Renal pelvis (tissue), 12 donors: Measurements from ENCODE around the gene INSL4. TPM values are rescaled to one million over a fixed set of nuclear protein-coding genes. Genes with fewer than 3 reads are reported as not detected.

Experiments used
- DNase-seq: peaks from one replicate; pipeline ENCODE4 v3.0.0-alpha.2; 2013
- long read RNA-seq, 16 experiments: transcript quantifications; one replicate each; lab custom pipeline, GENCODE V29; 2026
- polyA plus RNA-seq, 3 donors: library from polyadenylated mRNA; unstranded; fragments of 120-200 nt; gene quantifications; one replicate each; pipeline ENCODE4 v1.2.1, GENCODE V29; 2013; ENCODE audit not compliant: insufficient read length in 3 of 3

Gene INSL4
- polyA plus RNA-seq: not detected
- long read RNA-seq, donor 1: 0 reads
- long read RNA-seq, donor 2: 0 reads
- long read RNA-seq, donor 3: 0 reads
- long read RNA-seq, donor 4: 0 reads
- long read RNA-seq, donor 5: 0 reads
- long read RNA-seq, donor 6: 0 reads
- long read RNA-seq, donor 7: 0 reads
- long read RNA-seq, donor 8: 0 reads
- long read RNA-seq, donor 9: 0 reads
- long read RNA-seq, donor 10: 0 reads
- long read RNA-seq, donor 11: 0 reads
- long read RNA-seq, donor 12: 0 reads
- long read RNA-seq, donor 13: 0 reads
- long read RNA-seq, donor 14: 0 reads
- long read RNA-seq, donor 15: 0 reads
- long read RNA-seq, donor 16: 0 reads

DNA sequence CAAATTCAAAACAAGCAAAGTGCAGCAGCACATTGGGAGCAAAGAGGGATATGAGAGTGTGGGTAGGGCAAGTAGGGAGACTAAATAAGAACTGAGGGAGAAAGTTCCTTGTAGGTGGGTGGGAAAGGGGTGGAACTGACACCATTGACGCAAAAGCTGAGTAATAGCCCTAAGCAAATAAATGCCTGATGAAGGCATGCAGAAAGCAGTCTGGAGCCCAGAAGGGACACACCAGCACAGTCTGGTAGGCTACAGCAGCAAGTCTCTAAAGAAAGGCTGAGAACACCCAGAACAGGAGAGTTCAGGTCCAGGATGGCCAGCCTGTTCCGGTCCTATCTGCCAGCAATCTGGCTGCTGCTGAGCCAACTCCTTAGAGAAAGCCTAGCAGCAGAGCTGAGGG lies at the start of gene INSL4:
INSL4 (plus strand) TSS at position 208 of the 400 bp plus-strand sequence; CDS start at position 313, 105 bp downstream.
- DNase-seq: no peak

DNA sequence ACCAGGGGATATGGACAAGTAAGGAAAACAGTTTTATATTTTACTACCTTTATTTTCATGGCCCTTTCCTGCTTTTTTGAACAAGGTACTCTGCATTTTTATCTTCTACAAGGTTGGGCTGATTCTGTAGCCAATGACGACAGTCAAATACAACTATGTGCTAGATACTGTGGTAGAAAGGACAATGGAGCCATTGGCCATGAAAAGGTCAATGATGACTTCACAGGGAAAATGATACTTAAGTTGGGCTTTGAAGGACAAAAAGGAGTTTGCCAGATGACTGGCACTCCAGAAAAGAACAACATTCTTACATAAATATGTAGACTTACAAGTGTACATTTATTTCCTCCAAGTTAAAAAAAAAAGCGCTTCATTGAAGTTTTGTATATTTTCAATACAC lies 46.4 kb upstream of the INSL4 start:
- DNase-seq: no peak

DNA sequence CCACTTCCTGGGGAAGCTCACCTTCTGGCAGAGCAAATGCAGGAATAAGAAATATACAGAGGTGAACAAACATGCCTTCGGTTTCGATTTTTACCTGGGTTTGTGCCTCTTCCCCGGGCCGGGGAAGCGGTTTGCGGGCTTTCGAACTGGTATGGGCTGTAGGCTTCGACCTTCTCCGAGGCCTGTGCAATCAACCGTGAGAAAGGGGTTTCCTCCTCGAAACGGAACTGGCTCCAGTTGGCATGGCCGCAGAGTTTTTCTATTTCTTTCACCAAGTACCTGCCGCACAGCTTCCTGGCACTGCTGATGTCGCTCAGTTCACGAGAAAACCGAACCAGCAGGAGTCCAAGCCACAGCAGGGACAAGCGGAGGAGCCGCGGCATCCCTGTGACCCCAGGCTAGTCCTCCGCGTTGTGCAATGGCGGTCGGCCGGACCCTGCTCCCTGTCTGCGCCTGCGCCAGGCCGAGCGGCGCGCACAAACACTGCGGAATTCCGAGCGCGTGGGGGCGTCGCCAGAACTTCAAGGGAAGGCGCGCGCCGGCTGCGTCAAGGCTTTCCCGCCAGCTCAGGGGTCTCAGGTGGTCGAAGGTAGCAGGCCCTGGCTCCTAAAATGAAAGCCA lies 45.9 kb upstream of the INSL4 start, which contains the start of gene INSL6:
INSL6 (minus strand) TSS at position 420 of the 621 bp plus-strand sequence; CDS start at position 383, 37 bp downstream.
- DNase-seq: no peak

DNA sequence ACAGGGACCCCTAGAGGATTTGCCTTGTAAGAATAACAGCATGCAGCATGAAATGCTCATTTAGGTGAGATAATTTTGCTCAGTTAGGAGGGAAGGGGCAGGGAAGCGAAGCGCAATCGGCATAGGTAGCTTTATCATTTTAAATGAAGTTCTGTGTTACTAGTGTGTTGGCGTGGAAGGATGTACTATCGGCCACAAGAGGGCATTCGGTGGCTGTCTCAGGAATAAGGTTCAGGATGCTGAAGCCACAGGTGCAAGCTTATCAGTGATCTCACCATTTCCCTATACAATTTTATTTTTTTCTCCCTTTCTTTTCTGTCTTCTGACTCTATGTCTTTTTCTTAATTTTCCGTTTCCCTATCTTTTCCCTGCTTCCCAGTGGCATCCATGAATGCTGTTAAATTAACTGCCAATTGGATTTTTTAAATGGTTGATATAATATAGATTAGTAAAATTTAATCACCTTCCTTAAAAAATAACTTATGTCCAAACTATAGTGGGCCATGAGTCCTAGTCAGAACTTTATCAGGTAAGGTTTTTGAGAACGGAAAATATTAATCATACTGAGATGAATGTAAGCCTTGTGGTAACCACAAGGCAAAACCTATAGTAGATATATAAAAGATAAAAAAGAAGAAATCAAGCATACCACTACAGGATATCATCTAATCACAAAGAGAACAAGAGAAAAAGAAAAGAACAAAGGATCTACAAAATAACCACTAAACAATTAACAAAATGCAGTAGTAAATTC lies 44.6 kb upstream of the INSL4 start:
- DNase-seq: peak; percentile 47

DNA sequence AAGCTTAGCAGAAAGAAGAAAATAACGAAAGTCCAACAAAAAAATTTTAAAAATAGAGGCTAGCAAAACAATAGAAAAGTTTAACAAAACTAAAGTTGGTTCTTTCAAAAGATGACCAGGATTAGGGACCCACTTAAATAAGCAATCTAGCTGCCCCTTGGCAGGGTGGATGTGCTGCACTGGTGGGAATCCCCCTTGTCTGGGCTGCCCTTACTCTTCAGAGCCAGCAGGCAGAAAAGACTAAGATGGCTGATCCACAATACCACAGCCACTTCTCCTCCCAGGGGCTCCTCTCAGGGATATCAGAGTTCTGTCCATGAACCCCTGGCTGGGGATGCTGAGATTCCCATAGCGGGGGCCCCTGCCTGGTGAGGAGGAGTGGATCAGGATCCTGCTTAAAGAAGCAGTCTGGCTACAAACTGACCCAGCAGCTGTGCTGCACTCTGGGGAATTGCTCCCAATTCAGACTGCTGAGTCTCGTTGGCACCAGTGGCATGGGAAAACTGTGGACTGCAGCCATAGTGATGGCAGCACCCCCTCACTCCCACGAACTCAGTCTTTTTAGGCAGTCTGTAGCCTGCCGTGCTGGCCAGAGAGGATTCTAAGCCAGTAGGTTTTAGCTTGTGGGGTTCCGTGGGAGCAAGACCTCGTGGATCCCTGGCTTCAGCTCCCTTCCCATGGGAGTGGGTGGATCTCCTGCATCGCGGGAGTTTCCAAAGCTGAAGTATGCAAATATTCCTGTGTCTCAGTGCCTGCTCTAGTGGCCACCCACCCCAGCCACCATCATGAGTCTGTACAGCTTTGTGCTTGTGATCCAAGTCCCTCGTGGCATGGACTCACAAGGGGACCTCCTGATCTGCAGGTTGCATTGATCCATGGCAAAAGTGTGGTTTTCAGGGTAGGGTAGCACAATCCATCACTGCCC lies 42.9 kb upstream of the INSL4 start:
- DNase-seq: no peak

DNA sequence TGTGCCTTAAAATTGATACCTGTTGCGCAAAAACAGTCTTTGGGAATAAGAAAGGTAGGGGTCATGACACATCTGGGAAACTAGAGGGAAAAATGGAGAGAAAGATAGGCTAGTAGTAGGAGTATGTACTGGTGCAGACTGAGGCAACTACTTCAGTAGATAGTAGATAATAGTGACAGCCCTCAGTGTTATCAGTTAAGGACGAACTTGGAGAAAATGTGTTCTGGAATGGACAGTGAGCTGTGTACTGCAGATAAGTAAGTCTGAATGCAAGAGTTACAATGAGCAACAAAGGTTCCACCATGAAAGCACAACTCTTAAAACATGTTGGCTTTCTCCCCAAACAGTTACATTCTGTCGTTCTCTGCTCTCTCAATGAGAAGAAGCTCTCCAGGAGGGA lies 39.2 kb upstream of the INSL4 start:
- no peak for DNase-seq

DNA sequence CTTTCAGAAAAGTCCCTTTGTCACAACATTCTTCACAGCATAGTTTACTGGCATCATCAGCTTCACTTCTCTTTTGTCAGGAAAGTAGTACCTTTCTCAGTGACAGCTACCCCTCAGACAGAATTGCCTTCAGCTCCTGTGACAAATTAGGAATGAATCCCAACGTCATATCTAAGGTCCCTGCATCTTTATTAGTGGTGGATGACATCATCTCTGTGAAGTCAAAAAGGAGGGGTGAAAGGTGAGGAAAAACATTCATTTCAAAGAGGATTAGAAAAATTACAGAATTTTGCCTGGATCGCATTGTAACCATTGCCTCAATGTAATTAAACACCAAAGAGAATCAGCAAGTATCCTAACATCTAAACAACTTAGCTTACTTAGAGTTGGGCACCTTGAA lies 37.9 kb upstream of the INSL4 start:
- no peak for DNase-seq

DNA sequence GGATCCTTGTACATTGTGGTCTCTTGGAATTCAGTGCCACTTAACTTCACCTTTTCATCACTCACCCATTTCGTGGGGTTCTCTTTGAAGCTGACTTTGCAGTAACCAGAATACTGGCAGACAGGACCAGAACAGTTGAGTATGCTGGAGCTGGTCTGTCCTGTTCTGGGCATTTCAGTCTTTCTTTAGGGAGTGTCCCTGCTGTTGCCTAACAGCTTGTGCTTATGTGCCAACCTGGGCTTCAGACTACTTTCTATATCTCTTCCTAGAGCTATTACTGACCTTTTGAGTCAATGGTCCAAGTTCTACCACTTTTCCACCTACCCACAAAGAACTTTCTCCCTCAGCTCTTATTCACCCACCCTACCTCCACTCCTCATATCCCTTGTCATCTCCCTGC lies 35.8 kb upstream of the INSL4 start:
- no peak for DNase-seq

DNA sequence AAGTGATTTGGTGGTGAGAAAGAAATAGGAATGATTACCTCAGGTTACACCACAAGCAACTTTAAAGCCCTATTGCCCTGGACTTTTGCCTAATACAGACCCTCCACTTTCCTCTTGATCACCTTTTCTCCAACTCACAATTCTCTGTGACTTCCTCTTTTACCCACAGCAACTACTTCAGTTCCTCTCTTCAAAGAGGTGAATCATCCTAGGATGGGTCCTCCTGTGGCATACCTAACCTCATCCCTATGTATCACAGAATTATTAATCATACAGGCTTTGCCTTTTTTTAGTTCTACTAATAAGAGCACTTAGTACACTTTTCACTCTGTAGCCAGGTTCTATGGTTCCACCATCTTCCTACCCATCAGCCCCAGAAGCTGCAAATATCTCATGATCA lies 26.1 kb upstream of the INSL4 start:
- no peak for DNase-seq

DNA sequence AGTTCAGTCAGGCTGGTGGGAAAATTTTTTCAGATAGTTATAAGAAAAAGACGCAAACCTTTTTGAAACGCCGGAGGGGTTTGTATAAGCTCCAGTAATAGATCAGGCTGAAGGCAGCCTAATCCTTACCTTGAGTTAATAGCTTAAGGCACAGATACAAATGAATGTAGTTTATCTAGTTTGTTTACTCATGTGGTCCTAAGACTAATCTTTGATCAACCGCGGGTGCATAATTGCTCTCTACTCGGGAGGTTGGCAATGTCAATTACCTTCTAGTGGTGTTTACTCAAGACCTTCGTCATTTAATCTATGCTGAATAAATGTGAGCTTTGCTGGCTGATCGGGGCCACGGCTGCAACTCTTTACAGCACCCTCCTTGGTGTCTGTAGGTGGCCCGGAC lies 665 bp upstream of the INSL4 start:
- no peak for DNase-seq

DNA sequence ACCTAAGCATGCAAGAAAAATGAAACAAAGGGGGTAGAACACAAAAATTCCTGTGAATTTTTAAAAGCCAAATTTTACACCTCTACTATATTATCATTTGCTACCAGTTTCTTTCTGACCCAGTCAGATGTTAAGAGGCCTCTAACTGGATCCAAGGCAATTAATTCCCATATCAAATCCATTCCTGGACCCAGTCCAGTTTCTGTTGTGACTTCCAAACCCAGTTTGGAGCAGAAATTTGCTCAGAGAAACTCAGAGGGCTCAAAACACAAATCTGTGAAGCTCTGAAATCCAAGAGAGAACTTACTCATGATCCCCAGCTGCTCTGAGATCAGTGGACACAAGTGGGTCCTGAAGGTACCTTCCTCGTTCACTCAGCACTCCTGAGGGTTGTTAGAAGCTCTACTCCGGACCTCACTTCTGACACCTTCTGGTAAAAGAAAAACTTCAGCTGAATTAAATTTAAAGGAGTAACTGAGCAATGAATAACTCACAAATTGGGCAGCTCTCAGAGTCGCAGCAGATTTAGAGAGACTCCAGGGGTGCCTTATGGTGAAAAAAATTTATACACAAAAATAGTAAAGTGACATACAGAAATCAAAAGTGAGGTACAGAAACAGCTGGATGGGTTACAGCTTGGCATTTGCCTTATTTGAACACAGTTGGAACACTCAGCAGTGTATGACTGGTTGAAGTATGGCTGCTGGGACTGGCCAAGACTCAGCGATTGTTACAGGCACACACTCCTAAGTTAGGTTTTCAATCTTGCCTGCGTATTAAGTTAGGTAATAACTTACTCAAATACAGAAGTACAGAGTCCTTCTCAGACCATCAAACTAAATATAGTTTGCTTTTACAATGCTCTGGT lies 32.4 kb downstream of the INSL4 start:
- peak; percentile 3 for DNase-seq

DNA sequence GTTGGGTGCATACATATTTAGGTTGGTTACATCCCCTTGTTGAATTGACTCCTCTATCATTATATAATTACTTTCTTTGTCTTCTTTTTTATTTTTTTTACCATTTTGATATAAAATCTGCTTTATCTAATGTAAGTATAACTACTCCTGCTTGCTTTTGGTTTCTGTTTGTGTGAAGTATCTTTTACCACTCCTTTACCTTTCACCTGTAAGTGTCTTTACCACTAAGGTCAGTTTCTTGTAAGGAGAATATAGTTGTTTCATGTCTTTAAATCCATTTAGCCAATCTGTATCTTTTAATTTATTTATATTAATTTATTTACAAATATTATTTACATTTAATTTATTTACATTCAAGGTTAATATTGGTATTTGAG lies 33.0 kb downstream of the INSL4 start:
- DNase-seq: no peak

DNA sequence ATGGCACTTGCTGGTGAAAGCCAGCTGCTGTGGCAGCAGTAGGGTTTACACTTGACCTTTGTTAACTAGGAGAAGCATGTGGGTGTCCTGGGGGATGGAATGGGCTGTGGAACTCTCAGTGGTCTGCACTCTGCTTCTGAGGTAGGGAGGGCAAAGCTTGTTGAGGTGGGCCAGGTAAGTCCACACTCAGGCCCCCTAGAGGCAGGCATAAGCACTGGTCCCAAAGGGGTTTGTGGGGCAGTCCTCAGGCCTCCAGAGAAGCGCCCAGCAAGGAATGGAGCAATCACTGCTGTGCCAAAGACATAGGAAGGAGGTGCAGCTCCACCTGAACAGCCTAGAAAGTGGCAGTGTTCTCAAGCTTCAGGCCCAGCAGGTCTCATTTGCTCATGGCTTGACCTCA lies 34.7 kb downstream of the INSL4 start:
- DNase-seq: no peak

DNA sequence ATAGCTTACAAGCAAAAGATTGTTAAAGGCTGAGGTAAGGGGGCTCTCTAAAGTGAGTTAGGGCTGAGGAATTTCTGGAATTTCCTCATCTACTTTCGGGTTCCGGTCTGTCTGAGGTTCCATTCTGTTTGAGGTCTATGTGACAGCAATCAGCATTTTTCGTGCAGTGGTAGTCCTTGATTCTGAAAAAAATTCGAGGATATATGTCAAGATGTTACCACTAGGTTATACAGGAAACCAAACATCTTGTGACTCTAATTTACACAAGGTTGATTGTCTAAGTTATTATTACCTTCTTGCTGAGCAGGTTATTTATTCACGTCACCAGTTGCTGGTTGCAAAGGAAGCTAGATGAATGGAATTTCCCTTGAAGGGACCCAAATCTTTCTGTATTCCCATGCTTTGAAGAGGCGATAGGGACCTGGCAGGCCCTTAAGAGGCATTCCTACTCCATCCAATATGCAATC lies 38.1 kb downstream of the INSL4 start:
- DNase-seq: peak; percentile 8

DNA sequence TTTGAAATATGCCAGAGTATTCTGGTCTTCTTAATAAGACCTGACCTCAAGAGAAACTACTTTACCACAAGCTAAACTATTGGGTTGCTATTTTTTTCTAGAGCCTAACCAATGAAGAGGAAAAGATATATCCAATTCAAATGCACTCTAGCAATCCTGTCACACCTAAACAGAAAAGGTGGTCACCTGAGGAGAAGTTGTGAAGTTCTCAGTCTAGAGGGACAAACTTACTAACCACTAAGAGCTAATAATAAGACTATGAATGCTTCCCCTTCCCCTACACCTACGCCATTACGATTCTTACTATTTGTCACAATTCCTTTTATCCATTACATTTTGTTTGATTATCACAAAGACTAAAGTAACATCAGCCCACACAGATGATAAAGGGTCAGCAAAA lies 43.6 kb downstream of the INSL4 start:
- no peak for DNase-seq

DNA sequence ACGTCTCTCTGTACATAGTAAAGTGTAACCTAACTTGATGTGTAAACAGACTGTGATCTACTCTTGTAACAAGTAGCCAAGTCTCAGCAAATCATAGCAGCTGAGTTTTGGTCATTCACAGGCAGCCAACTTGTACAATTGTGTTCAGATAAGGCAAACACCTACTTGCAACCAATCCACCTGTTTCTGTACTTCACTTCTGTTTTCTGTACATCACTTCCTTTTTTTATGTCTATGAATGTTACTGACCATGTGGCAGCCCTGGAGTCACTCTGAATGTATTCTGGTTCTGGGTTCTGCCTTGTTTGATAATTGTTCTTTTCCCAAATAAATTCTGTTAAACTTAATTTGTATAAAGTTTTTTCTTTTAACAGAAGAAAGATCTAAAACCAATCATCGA lies 47.3 kb downstream of the INSL4 start:
- no peak for DNase-seq
